Colon (tissue), 2 donors: ENCODE data around the gene GPR34.
"Not testable (repeated sequence)": the region's sequence is repeated elsewhere in the genome, so short reads cannot be mapped to it uniquely, and the experiment has no call there.

Experiments used
- FAIRE-seq: peaks from 2 replicates; lab custom pipeline; 2012; peaks lifted over from hg19 to GRCh38; lab: Jason Lieb, UNC
- donor health status: control.
- donor health status: control.

Gene GPR34, protein sequence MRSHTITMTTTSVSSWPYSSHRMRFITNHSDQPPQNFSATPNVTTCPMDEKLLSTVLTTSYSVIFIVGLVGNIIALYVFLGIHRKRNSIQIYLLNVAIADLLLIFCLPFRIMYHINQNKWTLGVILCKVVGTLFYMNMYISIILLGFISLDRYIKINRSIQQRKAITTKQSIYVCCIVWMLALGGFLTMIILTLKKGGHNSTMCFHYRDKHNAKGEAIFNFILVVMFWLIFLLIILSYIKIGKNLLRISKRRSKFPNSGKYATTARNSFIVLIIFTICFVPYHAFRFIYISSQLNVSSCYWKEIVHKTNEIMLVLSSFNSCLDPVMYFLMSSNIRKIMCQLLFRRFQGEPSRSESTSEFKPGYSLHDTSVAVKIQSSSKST

DNA sequence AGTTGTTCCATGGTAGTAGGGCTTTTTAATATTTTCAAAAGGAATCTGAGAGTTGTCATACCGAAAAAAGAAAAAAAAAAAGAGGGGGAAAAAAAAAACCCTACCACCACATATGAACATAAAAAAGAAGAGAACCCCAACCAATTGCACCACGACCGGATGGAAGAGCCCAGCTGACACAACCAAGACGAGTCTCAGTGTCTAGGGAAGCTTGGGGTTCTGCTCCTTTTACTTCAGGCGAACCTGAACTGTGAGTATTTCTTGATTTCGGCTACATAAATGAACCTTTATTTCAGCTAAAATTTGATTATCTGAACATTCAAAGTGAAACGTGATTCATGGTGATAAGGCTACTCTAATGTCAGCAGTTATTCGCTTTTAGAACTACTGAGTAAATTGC lies at the start of gene GPR34:
Gene GPR34 (plus strand): TSS at position 139 of the 400 bp plus-strand sequence. CDS start 6,661 bp downstream, outside the sequence.
- no peak for FAIRE-seq

DNA sequence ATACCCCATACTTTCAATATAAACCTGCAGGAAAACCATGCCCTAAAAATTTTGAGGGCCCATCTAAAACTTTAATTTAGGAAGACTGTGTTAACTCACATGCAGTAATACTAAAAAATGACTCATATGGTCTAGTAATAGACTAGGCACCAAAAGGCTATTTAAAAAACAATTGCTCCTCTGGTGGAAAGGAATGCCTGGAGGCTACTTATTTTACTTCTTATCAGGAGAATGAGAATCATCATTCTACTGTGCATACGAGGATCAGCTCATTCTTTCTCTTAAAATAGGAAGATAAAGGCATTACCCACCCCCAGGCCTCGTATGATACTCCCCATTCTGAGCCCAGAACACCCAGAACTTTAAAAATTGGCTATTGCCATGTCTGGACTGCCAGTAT lies 42.6 kb upstream of the GPR34 start:
- FAIRE-seq = not testable (repeated sequence)

DNA sequence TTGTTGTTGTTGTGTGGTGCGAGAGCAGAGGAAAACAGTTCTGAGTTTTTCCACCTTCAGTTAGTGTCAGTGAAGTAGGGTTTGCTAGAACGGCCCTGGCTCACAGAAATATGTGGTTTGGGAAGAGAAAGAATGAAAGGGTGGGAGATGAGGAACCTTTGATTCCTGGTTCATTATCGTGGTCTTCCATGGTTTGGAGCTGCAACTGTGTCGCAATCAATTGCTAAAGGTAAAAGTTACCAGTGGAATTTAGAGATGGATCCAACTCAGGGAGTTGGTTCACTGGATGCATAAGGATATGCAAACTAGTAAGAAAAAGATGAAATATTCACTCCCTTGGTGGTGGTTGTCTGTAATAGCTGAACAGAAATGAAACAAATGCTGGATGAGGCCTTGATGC lies 35.6 kb upstream of the GPR34 start:
- FAIRE-seq = no peak

DNA sequence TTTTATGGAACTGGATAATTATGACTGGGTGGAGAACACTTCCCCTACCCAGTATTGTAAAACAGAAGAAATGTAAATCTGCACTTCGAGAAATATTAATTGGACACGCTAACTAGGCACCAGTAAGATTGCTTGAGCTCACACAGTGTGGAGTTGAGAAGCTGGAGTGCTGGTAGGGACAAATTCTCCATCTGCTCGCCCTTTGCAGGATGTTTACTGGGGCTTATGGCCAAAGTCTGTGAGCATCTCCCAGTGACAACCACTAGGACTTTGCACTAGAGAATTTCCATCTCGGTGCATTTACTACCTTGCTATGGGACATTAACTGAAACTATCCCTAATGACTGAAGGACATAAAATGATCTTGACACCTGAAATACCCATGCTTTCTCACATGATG lies 33.7 kb upstream of the GPR34 start:
- FAIRE-seq = no peak

DNA sequence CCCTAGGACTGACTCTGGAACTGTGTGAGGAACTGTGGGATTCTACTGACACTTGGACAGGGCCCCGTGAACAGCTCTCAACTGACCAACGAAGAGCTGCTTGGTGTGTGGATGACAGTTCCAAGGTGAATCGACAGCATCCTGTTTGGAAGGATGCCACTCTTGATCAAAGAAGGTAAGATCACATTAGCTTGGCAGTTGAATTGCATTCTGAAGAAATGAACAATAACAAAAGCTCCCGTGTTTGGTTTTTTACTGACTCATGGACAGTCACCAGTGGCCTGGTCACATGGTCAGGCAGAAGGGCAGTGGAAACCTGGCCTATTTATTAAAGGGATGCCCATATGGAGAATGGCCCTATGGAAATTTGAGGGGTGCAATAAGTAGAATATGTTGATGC lies 33.1 kb upstream of the GPR34 start:
- FAIRE-seq = no peak

DNA sequence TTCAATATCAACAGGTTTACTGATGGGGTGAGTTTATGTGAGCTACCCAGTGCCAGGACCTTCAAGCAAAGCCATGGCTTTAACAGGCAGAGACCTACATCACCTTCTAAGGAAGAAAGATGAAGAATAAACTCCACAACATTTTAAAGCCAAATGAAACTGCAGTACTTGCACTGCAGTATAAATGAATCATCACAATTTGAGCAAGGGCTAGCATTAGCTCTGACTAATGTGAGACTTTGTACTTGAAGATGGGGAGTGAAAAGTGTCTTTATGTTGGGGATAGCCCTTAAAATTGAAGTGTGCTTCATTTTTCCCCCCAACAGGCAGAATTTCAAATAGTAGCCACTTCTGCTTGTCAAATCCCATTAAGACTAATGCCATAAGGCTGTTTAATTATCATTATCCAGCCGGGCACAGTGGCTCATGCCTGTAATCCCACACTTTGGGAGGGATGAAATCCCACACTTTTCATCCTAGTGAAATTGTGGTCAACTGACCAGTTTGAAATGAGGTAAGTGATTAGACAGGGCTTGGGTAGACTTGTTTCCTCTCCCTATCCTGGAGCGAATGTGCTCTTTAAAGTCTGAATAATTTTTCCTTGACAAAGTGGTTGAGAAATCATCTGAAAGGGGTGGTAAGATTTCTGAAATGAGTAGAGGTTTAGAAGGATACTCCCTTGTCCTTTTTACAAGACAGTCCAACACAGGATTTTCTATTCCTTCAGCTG lies 27.2 kb upstream of the GPR34 start:
- no peak for FAIRE-seq

DNA sequence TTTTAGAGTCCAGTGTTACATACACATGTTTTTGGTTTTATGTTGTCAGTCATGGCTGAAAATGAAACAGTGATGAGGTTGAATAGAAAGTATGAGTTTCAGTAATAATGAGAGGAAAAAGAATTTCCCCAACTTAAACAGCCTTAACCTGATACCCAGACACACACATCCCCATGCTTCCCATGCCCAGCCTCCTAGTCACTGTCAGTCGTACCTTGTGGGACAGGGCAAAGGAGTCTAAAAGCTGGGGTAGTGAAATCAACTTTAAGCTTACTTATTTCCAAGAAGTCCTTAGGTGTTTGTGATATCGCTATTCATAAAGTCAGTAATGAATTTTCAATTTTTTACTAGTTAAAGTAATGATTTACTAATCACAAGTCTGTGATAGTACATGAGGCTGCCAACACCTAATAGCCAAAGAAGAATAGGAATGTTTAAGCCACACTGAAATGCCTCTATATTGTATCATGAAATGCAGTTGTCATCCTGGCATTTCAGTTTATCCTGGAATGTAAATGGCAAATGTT lies 24.3 kb upstream of the GPR34 start:
- FAIRE-seq = peak; percentile 45

DNA sequence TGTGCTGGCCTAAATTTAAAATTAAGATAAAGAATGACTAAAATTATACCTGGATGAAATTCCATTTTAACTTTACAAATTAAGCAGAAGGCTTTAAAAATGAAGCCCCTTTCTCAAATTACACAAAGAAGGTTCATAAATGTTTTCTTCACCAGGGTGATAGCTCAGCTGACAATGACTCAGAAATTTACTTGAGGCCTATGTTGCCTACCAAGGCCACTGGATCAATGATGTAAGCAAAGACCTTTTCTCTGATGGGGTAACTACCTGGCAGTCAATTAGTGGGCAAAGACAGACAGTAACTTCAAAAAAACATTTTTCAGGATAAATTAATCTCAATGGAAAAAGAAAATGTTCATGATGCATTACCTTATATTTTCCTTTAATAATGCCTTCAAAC lies 23.9 kb upstream of the GPR34 start:
- FAIRE-seq = no peak

DNA sequence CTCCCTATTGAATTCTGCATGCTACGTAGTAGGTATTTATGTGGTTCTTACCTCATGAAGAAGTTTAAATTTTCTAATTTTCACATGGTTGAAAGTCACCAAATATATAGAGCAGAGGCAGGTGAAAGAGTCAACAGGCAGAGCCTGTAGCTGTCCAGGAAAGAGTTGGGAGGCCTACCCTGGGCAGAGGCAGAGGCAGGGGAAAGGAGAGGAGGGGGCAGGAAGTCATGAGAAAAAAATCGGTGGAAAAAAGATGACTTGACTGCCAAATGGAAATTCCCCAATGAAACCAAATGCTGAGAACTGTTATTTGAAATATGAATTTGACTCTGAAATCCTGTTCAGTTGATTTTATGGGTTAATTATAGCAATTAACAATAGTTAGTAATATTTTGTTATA lies 23.1 kb upstream of the GPR34 start:
- no peak for FAIRE-seq

DNA sequence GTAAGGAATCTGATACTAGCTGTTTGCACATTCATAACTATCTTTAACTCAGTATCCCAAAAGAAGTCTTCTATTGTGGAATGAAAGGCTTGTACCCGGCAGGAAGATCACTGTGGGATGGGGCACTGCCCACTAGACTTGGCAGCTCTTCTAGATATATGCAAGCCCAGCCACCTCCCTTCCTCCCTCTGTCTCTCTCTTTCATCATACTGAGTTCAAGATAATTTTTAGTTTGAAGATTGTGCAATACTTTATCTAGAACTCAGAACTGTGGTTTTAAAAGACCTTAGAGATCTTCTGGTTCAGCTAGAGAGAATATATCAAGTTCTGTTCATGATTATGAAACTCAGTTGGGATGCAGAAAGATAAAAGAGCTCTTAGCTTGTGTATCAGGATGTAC lies 22.5 kb upstream of the GPR34 start:
- no peak for FAIRE-seq

DNA sequence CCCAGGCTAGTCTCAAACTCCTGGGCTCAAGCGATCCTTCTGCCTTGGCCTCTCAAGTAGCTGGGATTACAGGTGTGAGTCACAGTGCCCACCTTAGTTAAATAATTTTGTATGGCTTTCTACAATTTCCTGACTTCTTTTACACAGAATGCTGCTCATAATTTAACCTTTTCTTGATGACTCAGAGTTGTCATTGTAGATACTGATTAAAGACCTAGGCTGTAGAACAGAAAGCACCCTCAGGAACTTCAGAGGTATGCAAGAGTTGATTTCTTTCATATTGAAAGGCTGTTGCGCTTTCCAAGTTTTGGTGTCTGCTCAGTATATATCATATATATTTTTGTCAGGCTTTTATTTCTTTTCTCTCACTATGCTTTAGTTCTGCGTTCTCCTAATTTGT lies 21.1 kb upstream of the GPR34 start:
- no peak for FAIRE-seq

DNA sequence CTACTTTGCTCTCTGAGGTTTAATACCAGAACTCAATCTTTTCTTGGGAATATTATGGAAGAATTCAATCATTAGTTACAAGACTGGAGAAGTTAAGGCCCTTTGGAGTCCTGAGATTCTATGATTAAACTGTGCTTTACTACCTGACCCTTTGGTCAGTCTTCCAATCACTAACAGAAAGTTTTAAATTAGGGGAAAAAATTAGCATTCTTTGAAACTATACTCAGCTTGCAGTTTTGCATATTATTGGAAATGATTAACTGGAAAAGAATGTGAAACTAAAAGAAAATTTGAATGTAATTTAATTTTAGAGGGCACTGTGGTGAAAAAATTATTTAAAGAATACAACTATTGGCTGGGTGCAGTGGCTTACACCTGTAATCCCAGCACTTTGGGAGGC lies 18.7 kb upstream of the GPR34 start:
- FAIRE-seq = peak; percentile 41

DNA sequence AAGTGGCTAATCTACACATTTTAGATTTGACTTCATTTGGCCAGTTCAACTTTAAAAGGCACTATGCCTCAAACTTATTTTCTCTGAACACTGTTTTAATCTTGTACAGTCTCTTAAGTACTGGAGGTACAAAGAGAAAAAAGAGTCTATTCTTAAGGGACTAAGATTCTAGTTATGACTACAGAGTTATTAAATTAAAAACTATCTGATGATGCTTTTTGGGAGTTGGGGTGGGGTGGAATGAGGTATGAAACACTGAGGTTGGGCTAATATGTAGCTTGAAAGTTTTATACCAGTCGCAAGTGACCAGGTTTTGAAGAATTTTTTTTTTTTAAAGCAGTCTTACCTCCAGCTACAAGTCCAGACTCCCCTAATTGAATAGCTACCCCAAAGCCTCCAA lies 17.7 kb upstream of the GPR34 start:
- no peak for FAIRE-seq

DNA sequence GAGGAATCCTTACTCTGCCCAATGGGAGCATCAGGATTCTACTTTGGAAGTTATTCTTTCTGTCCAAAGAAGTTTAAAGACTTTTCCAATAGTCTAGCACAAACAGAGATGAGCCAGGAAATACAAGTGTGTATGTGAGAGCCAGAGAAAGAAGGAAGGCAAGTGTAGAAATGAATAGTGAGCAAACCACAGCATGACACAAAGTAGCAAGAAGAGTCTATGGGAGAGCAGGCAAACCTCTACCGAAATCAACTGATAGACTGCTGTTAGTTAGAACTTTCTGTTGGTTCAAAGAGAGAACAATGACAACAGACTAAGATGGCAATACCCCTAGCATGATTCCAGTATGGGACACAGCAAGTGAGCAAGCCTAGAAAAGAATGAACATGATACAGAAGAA lies 16.1 kb upstream of the GPR34 start:
- FAIRE-seq = no peak

DNA sequence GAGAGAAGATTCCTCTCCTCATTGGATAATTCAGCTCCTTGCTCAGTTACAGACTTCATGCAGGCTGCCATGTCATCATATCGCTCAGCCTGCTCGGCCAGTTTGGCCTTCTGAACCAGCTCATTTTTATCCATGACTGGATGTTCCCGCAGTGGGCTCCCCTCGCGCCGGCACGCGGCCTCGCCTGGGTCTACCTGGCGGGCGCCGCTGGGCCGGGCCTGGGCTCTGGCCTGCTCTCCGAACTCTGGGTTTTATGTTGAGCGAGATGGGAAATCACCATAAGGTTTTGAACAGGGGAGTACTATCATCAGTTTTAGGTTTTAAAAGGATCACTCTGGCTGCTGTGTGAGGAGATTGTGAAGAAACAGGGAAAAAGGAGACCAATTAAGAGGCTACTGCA lies 12.4 kb upstream of the GPR34 start:
- not testable (repeated sequence) for FAIRE-seq

DNA sequence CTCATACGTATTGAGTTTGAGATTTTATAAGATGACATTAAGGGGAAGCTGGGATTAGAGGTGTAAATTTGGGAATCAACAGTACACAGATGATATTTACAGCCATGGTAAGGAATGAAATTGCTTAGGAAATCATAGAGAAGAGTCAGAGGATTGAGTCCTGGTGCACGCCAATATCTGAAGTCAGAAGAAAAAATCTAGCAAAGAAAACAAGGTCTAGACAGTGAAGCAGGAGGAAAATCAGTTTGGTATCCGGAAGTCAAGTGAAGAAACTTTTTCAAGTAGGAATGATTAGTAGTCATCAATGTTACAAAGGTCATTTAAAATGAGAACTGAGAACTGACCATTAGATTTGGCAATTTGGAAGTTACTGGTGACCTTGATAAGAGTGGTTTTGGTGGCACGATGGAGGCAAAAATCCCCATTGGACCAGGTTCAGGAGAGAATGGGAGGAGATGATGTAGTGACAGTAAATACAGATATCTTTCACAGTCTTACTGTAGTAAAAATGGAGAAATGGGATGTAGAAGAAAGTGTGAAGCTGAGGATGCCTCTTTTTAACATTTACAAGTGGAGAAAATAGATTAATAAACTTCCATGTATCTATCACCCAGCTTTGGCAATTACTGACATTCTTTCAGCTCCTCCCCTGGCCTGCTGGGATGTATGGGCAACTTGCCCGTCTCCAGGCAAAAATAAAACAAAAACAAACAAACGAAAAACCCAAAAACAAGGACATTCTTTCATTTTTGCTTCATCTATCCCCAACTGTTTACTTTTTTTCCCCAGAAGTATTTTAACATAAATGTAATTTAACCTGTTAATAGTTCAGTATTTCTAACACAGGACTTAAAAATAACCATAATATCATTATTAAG lies 11.4 kb upstream of the GPR34 start:
- FAIRE-seq = no peak

DNA sequence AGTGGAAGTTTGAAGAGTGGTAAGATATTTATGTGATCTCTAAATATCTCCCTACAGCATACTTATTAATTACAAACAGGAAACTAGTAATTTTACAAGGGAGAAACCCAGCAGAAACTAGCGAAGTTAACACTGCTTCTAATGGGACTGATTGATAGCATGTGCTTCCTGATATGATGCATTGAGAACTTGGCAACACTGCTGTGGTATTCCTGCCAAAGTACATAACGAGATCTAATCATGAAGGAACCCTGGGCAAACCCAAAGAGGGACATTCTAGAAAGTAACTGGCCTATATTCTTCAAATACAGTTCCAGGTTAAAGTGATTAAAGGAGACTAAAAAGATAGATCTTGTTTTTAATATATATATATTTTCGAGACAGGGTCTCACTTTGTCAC lies 4.6 kb upstream of the GPR34 start:
- no peak for FAIRE-seq

DNA sequence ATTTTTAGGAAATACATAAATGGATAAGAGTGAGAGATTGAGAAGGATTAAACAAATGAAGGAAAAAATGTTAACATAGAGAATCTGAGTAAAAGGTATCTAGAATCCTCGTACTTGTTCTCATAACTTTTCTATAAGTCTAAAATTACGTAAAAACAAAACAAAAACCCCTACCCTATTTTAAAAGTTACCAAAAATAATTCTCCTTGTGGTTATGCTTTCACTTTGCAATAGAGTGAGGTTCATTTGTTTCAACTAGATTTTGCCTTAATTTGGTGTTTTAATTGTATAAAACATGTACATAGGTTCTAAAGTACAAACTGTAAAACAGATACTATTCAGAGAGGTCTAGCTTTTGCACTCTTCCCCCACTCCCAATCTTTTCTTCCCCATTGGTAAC lies 3.8 kb upstream of the GPR34 start:
- peak; percentile 49 for FAIRE-seq

DNA sequence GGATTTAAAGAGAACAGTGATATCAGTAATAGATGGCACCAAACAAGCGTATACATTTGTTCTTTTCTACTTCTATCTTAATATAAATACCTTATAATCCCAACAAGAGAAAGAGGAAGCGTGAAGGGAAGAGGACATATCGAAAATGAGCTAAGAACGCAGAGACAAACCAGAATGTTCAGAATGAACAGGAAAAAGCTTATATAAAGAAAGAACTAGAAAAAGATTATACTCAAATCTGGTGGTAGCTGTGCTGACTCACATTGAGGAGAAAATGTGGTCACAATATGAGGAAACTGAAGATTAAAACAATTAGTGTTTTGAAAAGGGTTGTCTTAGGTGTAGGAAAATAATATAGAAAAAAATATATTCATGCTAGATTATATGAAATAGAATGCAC lies 2.0 kb upstream of the GPR34 start:
- peak; percentile 28 for FAIRE-seq

DNA sequence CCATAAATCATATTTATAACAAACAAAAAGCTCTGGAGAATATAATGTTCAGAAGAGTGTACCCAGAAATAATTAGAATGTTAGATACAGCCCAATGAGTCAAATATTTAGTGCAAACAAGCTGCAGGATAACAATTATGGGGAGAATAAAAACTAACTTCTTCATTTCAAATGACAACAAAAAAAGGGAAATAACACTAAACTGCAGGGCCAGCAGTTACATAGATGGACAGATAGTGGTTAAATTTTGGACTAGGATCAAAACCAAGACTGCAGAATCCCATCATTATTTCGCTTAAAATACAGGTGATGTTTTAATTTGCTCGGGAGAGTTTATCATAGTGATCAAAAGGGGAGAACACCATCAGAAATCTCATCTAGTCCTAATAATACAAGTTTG lies 617 bp upstream of the GPR34 start:
- peak; percentile 85 for FAIRE-seq

DNA sequence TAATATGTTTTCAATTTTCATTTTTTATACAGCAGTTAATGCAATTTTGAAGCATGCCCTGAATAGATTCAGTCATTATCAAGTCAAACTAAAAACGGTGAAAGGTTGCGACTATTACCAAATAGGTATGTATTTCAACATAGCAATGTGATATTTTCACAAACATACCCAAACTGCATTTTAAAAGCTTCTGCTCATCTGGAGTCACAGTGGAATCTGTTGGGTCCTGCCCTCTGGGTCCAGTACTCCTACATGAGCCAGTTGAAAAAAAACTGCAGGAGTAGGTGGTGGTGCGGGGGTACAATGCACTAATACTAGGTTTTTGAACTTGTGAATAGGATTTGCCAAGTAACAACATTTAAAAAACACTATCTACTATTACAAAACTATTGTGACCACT lies 938 bp downstream of the GPR34 start:
- FAIRE-seq = no peak

DNA sequence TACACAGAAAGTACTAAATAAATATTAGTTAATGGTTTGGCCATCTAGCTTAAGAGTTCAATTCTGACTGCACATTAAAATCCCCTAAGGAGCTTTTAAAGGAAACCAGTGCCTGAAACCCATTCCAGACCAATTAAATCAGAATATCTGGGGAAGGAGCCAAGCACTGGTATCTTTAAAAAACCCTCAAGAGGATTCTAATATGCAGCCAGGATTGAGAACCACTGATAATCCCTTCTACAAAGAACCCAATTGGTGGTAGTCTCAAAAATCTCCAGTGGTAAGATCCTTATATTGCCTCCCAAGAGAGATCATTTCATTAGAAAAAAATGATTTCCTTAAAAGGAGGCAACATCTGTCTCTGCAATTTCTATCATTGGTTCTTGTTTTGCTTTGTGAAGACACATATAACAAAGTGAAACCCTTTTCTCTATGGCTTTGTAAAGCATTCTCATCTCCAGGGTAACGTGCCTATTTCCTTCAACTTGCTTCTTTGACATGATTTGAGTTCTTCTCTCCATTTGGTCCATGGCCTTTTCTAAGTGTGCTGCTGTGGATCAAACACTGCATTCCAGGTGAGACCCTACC lies 3.5 kb downstream of the GPR34 start:
- FAIRE-seq = no peak
